CD8-positive, alpha-beta memory T cell (primary cell): ENCODE measurements around the gene ETV1. TPM values are rescaled to one million over a fixed set of nuclear protein-coding genes. Genes with fewer than 3 reads are reported as not detected.

ENCODE experiments used
- CTCF ChIA-PET: fragments of 350-600 bp; sonication (Branson Sonifier 250); formaldehyde crosslinking; loops from one replicate; lab custom pipeline; 2021; ENCODE audit warnings: antibody characterized with exemption; lab: Charles Lee
- POLR2A ChIA-PET: fragments of 350-600 bp; sonication (Branson Sonifier 250); formaldehyde crosslinking; loops from one replicate; lab custom pipeline; 2021; ENCODE audit warnings: antibody characterized with exemption; lab: Charles Lee
- DNase-seq, 5 donors: peaks; one replicate each; pipeline versions ENCODE4 v3.0.0 to v3.0.0-alpha.2; 2020 to 2022; ENCODE audit warnings: mixed read lengths in 1 of 5
- H3K27ac ChIP-seq: one replicate; pipeline ENCODE4 v1.7.0; 2013; ENCODE audit warnings: low read depth, mild to moderate bottlenecking, low read length, moderate library complexity
- H3K27me3 ChIP-seq: 2 replicates; pipeline ENCODE4 v1.7.0; 2013; ENCODE audit warnings: low read length, mild to moderate bottlenecking; ENCODE audit not compliant: insufficient read depth, poor library complexity, severe bottlenecking
- H3K36me3 ChIP-seq: 2 replicates; pipeline ENCODE4 v1.7.0; 2013; ENCODE audit warnings: mild to moderate bottlenecking, low read length, moderate library complexity; ENCODE audit not compliant: insufficient read depth
- H3K4me1 ChIP-seq: 2 replicates; pipeline ENCODE4 v1.7.0; 2013; ENCODE audit warnings: mild to moderate bottlenecking, low read length, moderate library complexity; ENCODE audit not compliant: insufficient read depth
- H3K4me3 ChIP-seq: 2 replicates; pipeline ENCODE4 v1.7.0; 2013; ENCODE audit warnings: mild to moderate bottlenecking, low read length
- H3K9me3 ChIP-seq: 2 replicates; pipeline ENCODE4 v1.7.0; 2013; ENCODE audit warnings: mild to moderate bottlenecking, low read length
- H3K27ac Mint-ChIP-seq, 8 donors: one replicate each; pipeline ENCODE4 v1.8.0; 2020 to 2021; ENCODE audit warnings: mixed read lengths in 8 of 8, mild to moderate bottlenecking in 6 of 8, inconsistent platforms in 3 of 8, moderate library complexity in 3 of 8
- H3K27me3 Mint-ChIP-seq, 2 donors: one replicate each; pipeline ENCODE4 v1.8.0; 2020 to 2021; ENCODE audit warnings: mixed read lengths in 2 of 2, mild to moderate bottlenecking in 1 of 2, moderate library complexity in 1 of 2
- H3K36me3 Mint-ChIP-seq, 3 donors: one replicate each; pipeline ENCODE4 v1.8.0; 2020 to 2021; ENCODE audit warnings: mixed read lengths in 3 of 3, inconsistent platforms in 1 of 3, mild to moderate bottlenecking in 1 of 3
- H3K4me1 Mint-ChIP-seq, 3 donors: one replicate each; pipeline ENCODE4 v1.8.0; 2020 to 2021; ENCODE audit warnings: mixed read lengths in 3 of 3, inconsistent platforms in 1 of 3, mild to moderate bottlenecking in 1 of 3
- H3K4me3 Mint-ChIP-seq, 7 donors: one replicate each; pipeline ENCODE4 v1.8.0; 2020 to 2021; ENCODE audit warnings: mixed read lengths in 7 of 7, mild to moderate bottlenecking in 6 of 7, moderate library complexity in 4 of 7, inconsistent platforms in 2 of 7
- H3K9me3 Mint-ChIP-seq, 5 donors: one replicate each; pipeline ENCODE4 v1.8.0; 2020 to 2022; ENCODE audit warnings: mixed read lengths in 5 of 5, mild to moderate bottlenecking in 3 of 5, moderate library complexity in 2 of 5, inconsistent platforms in 1 of 5
- polyA plus RNA-seq: library from polyadenylated mRNA; unstranded; fragments of 300-500 nt; fragmentation: Illumina TruSeq; gene quantifications from one replicate; pipeline ENCODE4 v1.2.3, GENCODE V29; 2021
- total RNA-seq, 2 experiments: library from RNA; stranded (reverse); gene quantifications; one replicate each; pipeline ENCODE4 v1.2.3, GENCODE V29; 2021

The ETV1 gene
- total and polyA plus RNA-seq, 3 experiments from 2014 or later: 0.31 to 1.7 (median 0.31) TPM

DNA sequence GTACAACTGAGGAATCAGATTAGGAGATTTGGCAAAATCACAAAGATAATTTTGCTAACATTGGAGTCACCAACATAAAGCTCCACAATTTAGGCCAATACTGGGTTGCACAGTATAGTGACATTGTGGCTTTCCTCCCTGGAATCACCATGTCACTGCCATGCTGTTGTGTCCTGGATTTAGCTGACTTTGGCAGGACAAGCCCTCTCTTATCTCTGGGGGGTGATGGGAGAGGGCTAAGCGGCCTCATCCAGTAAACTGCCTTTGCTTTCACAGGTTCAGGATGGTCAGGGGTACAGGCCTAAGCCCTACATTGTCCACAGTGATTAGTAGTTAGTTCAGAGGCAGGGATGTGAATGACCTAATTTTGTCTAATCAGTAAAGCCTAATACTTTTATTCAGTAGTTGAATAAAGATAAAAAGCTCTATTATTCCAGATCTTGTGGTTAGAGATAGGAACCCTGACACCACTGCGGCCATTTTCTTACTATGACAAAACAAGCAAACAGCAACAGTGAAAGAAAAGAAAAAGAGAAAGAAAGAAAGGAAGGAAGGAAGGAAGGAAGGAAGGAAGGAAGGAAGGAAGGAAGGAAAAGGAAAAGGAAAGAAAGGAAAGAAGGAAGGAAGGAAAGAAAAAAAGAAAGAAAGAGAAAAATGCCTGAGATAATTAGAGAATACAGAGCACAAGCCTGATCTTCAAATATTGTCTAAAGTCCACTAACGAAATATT, 140.1 kb downstream of the ETV1 start:
- DNase-seq: no peak
- no peaks in the 10 kb centered on the region for H3K9me3 ChIP-seq
- H3K4me3 ChIP-seq: no peak overlapping the region
- Mint-ChIP-seq H3K27me3 (no peaks in the 10 kb centered on the region), H3K4me3 (peak overlapping the region; percentile 18 to 80 (median 73)), H3K4me1 (peaks cover 21 to 45% (median 43%) of the 10 kb centered on the region in 3 donors), H3K9me3 (no peaks in the 10 kb centered on the region), H3K36me3 (no peaks in the 10 kb centered on the region), H3K27ac (peak overlapping the region; percentile 43 to 93 (median 88))
- ChIA-PET POLR2A (no interaction called here), CTCF (interaction anchor here (1.6 kb wide), 1 partner anchor 19 kb away, joined by 3 read pairs; no protein-coding TSS in a partner anchor)
- no peaks in the 10 kb centered on the region for H3K27me3 ChIP-seq
- peaks cover 22% of the 10 kb centered on the region for H3K4me1 ChIP-seq
- H3K36me3 ChIP-seq: no peaks in the 10 kb centered on the region
- H3K27ac ChIP-seq: peak overlapping the region; percentile 36

DNA sequence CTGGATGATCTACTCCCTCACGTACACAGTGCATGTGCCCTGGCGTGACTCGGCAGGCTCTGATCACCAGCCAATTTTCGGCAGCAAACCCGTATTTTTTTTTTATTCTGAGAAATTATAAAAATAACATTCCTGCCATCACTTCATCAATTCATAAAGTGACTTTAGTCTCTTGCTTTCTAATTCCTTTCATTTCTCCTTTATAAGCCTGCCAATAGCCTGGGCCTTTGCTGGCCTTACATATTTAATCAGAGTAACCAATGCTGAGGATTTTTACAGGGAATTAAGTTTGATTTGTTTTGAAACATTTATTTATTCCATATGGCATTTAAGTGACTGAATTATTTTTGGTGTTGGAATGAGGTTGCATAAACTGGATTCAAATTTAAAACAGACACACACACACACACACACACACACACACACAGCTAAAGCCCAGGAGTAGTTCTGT, 140.8 kb downstream of the ETV1 start:
- H3K4me3 Mint-ChIP-seq: no peak overlapping the region
- peaks cover 21 to 45% (median 43%) of the 10 kb centered on the region in 3 donors for H3K4me1 Mint-ChIP-seq
- Histone ChIP-seq H3K27me3 (no peaks in the 10 kb centered on the region), H3K27ac (no peak overlapping the region), H3K9me3 (no peaks in the 10 kb centered on the region), H3K36me3 (no peaks in the 10 kb centered on the region), H3K4me3 (no peak overlapping the region), H3K4me1 (peaks cover 22% of the 10 kb centered on the region)
- H3K9me3 Mint-ChIP-seq: no peaks in the 10 kb centered on the region
- H3K27ac Mint-ChIP-seq: peak overlapping the region in 1 of 8 donors; percentile 57
- DNase-seq: no peak
- ChIA-PET CTCF (no interaction called here), POLR2A (no interaction called here)
- H3K36me3 Mint-ChIP-seq: peaks cover 0 to 2% (median 0%) of the 10 kb centered on the region in 3 donors
- no peaks in the 10 kb centered on the region for H3K27me3 Mint-ChIP-seq

DNA sequence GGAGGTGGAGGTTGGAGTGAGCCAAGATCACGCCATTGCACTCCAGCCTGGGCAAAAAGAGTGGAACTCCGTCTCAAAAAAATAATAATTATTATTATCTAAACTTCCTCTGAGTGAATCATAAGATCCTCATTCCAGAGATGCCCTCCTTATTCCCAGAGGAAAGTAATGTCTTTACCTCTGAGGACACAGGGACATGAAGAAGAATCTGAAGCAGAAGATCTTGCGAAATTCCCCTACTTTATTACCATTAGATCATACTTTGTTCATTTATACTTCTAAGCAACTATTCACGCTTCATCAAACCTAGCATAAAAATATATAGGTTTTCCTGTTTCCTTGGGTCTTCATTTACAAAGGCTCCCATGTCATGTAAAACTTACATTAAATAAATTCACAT, 143.1 kb downstream of the ETV1 start:
- Histone ChIP-seq H3K27me3 (no peaks in the 10 kb centered on the region), H3K27ac (no peak overlapping the region), H3K4me3 (no peak overlapping the region), H3K9me3 (no peaks in the 10 kb centered on the region), H3K36me3 (no peaks in the 10 kb centered on the region), H3K4me1 (peaks cover 22% of the 10 kb centered on the region)
- Mint-ChIP-seq H3K27me3 (no peaks in the 10 kb centered on the region), H3K4me3 (no peak overlapping the region), H3K36me3 (peaks cover 0 to 4% (median 0%) of the 10 kb centered on the region in 3 donors), H3K4me1 (peaks cover 18 to 29% (median 26%) of the 10 kb centered on the region in 3 donors), H3K27ac (no peak overlapping the region), H3K9me3 (no peaks in the 10 kb centered on the region)
- no peak for DNase-seq
- CTCF ChIA-PET: no interaction called here
- POLR2A ChIA-PET: no interaction called here

DNA sequence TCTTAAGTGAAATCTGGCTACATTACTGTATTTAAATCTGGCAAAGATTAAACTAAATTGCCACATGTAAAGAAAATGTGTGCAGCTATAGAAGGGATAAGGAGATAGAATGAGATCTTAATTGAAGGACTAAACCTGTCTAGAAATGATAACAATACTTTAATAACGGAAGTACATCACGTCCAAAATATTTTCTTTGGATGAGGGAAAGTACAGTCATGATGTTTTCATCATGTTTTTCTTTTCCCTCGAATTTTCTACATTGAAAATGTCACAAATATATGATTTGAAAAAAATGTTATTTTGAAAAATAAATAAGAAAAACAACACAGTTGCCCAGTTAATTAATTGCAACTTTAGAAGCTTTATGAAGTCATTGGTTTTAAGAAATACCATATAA, 143.9 kb downstream of the ETV1 start:
- ChIA-PET CTCF (no interaction called here), POLR2A (no interaction called here)
- peaks cover 18% of the 10 kb centered on the region for H3K4me1 ChIP-seq
- no peak for DNase-seq
- H3K9me3 ChIP-seq: no peaks in the 10 kb centered on the region
- Mint-ChIP-seq H3K27me3 (no peaks in the 10 kb centered on the region), H3K4me1 (peaks cover 13 to 24% (median 18%) of the 10 kb centered on the region in 3 donors), H3K4me3 (no peak overlapping the region), H3K36me3 (peaks cover 0 to 4% (median 0%) of the 10 kb centered on the region in 3 donors), H3K9me3 (no peaks in the 10 kb centered on the region), H3K27ac (no peak overlapping the region)
- H3K36me3 ChIP-seq: no peaks in the 10 kb centered on the region
- H3K4me3 ChIP-seq: no peak overlapping the region
- H3K27ac ChIP-seq: no peak overlapping the region
- H3K27me3 ChIP-seq: no peaks in the 10 kb centered on the region

DNA sequence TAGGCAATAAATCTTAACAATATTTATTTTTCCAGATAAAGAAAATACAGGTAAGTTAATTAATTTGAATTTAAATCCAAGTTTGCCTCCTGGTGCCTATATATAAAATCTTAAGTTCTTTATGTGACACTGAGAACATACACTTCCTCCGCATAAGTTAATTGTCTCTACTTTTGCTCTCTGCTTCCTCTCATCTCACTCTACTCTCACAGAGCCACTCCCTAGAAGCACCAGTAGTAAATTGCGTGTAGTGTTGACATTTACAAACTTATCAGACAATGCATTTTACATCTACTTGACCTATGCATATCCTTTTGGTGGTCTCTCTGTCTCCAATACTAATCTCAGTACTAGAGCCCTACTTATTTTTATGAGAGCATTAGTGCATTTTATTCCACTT, 144.5 kb downstream of the ETV1 start:
- no peak overlapping the region for H3K27ac ChIP-seq
- H3K4me1 ChIP-seq: peaks cover 12% of the 10 kb centered on the region
- peaks cover 0 to 4% (median 0%) of the 10 kb centered on the region in 3 donors for H3K36me3 Mint-ChIP-seq
- no peak overlapping the region for H3K4me3 Mint-ChIP-seq
- no peaks in the 10 kb centered on the region for H3K9me3 ChIP-seq
- H3K9me3 Mint-ChIP-seq: no peaks in the 10 kb centered on the region
- POLR2A ChIA-PET: no interaction called here
- CTCF ChIA-PET: no interaction called here
- H3K4me3 ChIP-seq: no peak overlapping the region
- H3K27me3 ChIP-seq: no peaks in the 10 kb centered on the region
- no peak overlapping the region for H3K27ac Mint-ChIP-seq
- peaks cover 7 to 17% (median 12%) of the 10 kb centered on the region in 3 donors for H3K4me1 Mint-ChIP-seq
- no peaks in the 10 kb centered on the region for H3K36me3 ChIP-seq
- DNase-seq: no peak
- no peaks in the 10 kb centered on the region for H3K27me3 Mint-ChIP-seq

DNA sequence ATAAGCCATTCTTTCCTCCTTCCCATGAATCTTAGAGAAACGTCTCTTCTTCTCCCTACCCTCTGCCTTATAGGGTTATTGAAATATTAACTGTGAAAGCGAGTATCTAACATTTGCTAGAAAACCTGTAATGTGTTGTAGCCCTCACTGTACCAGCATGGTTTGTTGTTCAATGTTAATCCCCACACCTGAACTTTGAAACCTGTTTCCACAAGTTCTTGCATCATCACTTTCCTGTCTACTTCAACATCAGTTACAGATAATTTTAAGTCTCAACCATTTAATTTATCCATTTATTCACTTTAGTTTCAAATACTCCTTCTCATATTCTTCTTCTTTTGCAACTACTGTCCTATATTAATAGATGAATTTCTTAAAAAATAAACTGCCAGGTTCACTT, 148.2 kb downstream of the ETV1 start:
- Histone ChIP-seq H3K36me3 (no peaks in the 10 kb centered on the region), H3K9me3 (no peaks in the 10 kb centered on the region), H3K4me1 (no peaks in the 10 kb centered on the region), H3K27me3 (no peaks in the 10 kb centered on the region), H3K27ac (no peak overlapping the region), H3K4me3 (no peak overlapping the region)
- CTCF ChIA-PET: no interaction called here
- Mint-ChIP-seq H3K9me3 (no peaks in the 10 kb centered on the region), H3K36me3 (peaks cover 0 to 4% (median 0%) of the 10 kb centered on the region in 3 donors), H3K4me3 (no peak overlapping the region), H3K27me3 (no peaks in the 10 kb centered on the region), H3K27ac (peak overlapping the region in 1 of 8 donors; percentile 12), H3K4me1 (no peaks in the 10 kb centered on the region)
- no peak for DNase-seq
- POLR2A ChIA-PET: no interaction called here
